Measurements from ENCODE around the gene SIX5.

SIX5 gene

DNA sequence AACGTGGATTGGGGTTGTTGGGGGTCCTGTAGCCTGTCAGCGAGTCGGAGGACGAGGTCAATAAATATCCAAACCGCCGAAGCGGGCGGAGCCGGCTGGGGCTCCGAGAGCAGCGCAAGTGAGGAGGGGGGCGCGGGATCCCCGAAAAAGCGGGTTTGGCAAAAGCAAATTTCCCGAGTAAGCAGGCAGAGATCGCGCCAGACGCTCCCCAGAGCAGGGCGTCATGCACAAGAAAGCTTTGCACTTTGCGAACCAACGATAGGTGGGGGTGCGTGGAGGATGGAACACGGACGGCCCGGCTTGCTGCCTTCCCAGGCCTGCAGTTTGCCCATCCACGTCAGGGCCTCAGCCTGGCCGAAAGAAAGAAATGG, 754 bp upstream of the SIX5 start:
- no peak for TF ChIP-seq KLF7 (tag by site-specific recombination; IDR thresholded peaks at IDR 0.05; ENCODE audit: borderline replicate concordance)
- peak; percentile 55 for TF ChIP-seq ZNF335 (tag by site-specific recombination; conservative IDR thresholded peaks at IDR 0.05)
- POLR2A ChIA-PET, result interaction anchor here (0.6 to 7.2 kb wide), 40 partner anchors 9 to 1839 kb away, joined by 3 to 133 read pairs (median 7); partner anchors contain the start of genes CCDC61, DMPK, DMWD and FBXO46
- no peaks in the 10 kb centered on the region for H3K9me3 ChIP-seq (ENCODE audit: control insufficient read depth, insufficient read depth, low read depth, low read length)
- H3K27ac ChIP-seq (ENCODE audit: extremely low read depth, low read depth, low read length), result peak overlapping the region; percentile 64
- H3K4me1 ChIP-seq (ENCODE audit: control insufficient read depth, insufficient read depth, low read length), result peaks cover 20% of the 10 kb centered on the region
- CTCF ChIA-PET, result interaction anchor here (0.6 to 2.8 kb wide), 31 partner anchors 12 to 392 kb away, joined by 3 to 61 read pairs (median 5); partner anchors contain the start of genes DMPK, DMWD, FBXO46 and FOXA3
- peak overlapping the region; percentile 36 for H3K4me3 ChIP-seq (ENCODE audit: low read depth, low read length)
- peaks cover 7 to 27% of the 10 kb centered on the region in 2 experiments for H3K36me3 ChIP-seq (ENCODE audit: control insufficient read depth in 2 of 2, insufficient read depth in 1 of 2, low read length in 2 of 2)

DNA sequence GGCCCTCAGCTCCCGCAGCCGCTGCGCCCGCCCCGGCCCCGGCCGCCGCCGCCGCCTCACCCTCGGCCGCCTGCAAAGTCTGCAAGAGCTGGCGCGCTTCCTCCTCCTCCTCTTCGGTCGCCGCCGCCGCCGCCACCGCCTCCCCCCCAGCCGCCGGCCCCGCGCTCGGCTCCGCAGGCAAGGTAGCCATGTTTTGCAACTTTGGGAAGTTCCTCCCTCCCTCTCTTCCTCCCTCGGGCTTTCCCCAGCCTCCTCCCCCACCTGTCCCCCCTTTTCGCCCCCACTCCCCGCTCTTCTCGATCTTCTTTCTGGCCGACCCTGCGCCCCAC, 433 bp downstream of the SIX5 start:
- ChIA-PET POLR2A (interaction anchor here (1.0 to 7.2 kb wide), 25 partner anchors 10 to 253 kb away, joined by 3 to 133 read pairs (median 10); partner anchors contain the start of genes CCDC61, DMPK, DMWD and FBXO46), CTCF (interaction anchor here (0.5 to 2.8 kb wide), 11 partner anchors 11 to 118 kb away, joined by 3 to 61 read pairs (median 6); partner anchors contain the start of genes DMWD, FBXO46, FOXA3 and QPCTL)
- peaks cover 3 to 22% of the 10 kb centered on the region in 2 experiments for H3K36me3 ChIP-seq (ENCODE audit: control insufficient read depth in 2 of 2, insufficient read depth in 1 of 2, low read length in 2 of 2)

DNA sequence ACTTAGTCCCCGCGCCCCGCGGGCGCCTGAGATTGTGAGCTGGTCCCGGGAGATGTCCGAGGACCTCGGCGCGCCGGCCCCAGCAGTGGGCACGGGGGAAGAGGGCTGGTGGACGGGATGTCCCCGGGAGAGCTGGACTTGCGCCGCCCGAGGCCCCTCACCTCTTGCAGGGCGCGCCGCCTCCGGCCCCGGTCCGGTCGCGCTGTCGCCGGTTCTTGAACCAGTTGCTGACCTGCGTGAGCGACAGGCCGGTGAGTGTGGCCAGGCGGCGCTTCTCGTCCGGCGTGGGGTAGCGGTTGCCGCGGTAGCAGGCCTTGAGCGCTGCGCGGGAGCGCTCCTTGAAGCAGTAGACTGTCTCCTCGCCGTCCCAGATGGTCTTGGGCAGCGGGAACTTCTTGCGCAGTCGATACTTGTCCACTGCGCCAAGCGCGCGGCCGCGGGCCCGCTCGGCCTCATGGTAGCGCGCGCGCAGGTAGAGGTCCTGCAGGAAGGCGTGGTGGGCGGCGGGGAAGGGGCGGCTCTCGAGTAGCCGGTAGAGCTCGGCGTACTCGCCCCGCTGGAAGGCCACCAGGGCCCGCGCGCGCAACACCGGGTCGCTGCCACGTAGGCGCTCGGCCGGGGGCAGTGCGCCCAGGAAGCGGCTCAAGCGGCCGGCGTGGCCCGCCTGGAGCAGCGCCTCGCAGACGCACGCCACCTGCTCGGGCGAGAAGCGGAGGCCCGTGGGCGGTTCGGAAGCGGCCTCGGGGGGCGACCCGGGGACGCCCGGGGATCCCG, 984 bp downstream of the SIX5 start:
- peak overlapping the region; percentile 98 for H3K27ac ChIP-seq (ENCODE audit: extremely low read depth, low read depth, low read length)
- peaks cover 25% of the 10 kb centered on the region for H3K4me1 ChIP-seq (ENCODE audit: control insufficient read depth, insufficient read depth, low read length)
- H3K4me3 ChIP-seq (ENCODE audit: low read depth, low read length), result peak overlapping the region; percentile 70
- ChIA-PET POLR2A (interaction anchor here (1.0 to 7.2 kb wide), 20 partner anchors 11 to 253 kb away, joined by 3 to 133 read pairs (median 12); partner anchors contain the start of genes DMWD, FBXO46, FOXA3 and OPA3), CTCF (interaction anchor here (0.5 to 2.8 kb wide), 12 partner anchors 11 to 118 kb away, joined by 3 to 61 read pairs (median 6); partner anchors contain the start of genes FBXO46, QPCTL and SNRPD2)
- H3K9me3 ChIP-seq (ENCODE audit: control insufficient read depth, insufficient read depth, low read depth, low read length), result no peaks in the 10 kb centered on the region
- H3K36me3 ChIP-seq (ENCODE audit: control insufficient read depth in 2 of 2, insufficient read depth in 1 of 2, low read length in 2 of 2), result peaks cover 0 to 16% of the 10 kb centered on the region in 2 experiments; a peak in 2 of 3 replicates
- TF ChIP-seq ZNF777 (tag by site-specific recombination; IDR thresholded peaks at IDR 0.05; ENCODE audit: borderline replicate concordance) (0 out of 2 replicates have a peak, but pooled peaks have one; percentile 35), PRDM2 (tag by site-specific recombination; IDR thresholded peaks at IDR 0.05; ENCODE audit: borderline replicate concordance) (no peak), KLF10 (tag by site-specific recombination; IDR thresholded peaks at IDR 0.05) (peak; percentile 57; the same call in 1 of the 2 replicates), ZNF324 (tag by site-specific recombination; IDR thresholded peaks at IDR 0.05) (no peak), ZFP3 (tag by site-specific recombination; IDR thresholded peaks at IDR 0.05; ENCODE audit: low read depth) (no peak), ZBTB48 (tag by site-specific recombination; IDR thresholded peaks at IDR 0.05) (no peak), TRIM28 (IDR thresholded peaks at IDR 0.05; ENCODE audit: borderline replicate concordance, low read length) (no peak), ZFP37 (tag by site-specific recombination; IDR thresholded peaks at IDR 0.05) (peak; percentile 77; the same call in 1 of the 2 replicates), ZNF514 (tag by site-specific recombination; IDR thresholded peaks at IDR 0.05) (no peak), KLF9 (tag by site-specific recombination; IDR thresholded peaks at IDR 0.05; ENCODE audit: low read depth) (peak; percentile 75)
- TF ChIP-seq, protein P1, sequence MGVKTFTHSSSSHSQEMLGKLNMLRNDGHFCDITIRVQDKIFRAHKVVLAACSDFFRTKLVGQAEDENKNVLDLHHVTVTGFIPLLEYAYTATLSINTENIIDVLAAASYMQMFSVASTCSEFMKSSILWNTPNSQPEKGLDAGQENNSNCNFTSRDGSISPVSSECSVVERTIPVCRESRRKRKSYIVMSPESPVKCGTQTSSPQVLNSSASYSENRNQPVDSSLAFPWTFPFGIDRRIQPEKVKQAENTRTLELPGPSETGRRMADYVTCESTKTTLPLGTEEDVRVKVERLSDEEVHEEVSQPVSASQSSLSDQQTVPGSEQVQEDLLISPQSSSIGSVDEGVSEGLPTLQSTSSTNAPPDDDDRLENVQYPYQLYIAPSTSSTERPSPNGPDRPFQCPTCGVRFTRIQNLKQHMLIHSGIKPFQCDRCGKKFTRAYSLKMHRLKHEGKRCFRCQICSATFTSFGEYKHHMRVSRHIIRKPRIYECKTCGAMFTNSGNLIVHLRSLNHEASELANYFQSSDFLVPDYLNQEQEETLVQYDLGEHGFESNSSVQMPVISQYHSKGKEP (tag by site-specific recombination; IDR thresholded peaks at IDR 0.05), result 0 out of 2 replicates have a peak, but pooled peaks have one; percentile 21

More for the DNA sequence above, 433 bp downstream of the SIX5 start:
- Histone ChIP-seq H3K4me3 (ENCODE audit: low read depth, low read length) (peak overlapping the region; percentile 70), H3K4me1 (ENCODE audit: control insufficient read depth, insufficient read depth, low read length) (peaks cover 25% of the 10 kb centered on the region), H3K27ac (ENCODE audit: extremely low read depth, low read depth, low read length) (peak overlapping the region; percentile 98), H3K9me3 (ENCODE audit: control insufficient read depth, insufficient read depth, low read depth, low read length) (no peaks in the 10 kb centered on the region)
- no peak for TF ChIP-seq ZBTB17 (tag by site-specific recombination; IDR thresholded peaks at IDR 0.05)
- no peak for TF ChIP-seq ZNF549 (tag by site-specific recombination; IDR thresholded peaks at IDR 0.05)
- TF ChIP-seq, protein P2, sequence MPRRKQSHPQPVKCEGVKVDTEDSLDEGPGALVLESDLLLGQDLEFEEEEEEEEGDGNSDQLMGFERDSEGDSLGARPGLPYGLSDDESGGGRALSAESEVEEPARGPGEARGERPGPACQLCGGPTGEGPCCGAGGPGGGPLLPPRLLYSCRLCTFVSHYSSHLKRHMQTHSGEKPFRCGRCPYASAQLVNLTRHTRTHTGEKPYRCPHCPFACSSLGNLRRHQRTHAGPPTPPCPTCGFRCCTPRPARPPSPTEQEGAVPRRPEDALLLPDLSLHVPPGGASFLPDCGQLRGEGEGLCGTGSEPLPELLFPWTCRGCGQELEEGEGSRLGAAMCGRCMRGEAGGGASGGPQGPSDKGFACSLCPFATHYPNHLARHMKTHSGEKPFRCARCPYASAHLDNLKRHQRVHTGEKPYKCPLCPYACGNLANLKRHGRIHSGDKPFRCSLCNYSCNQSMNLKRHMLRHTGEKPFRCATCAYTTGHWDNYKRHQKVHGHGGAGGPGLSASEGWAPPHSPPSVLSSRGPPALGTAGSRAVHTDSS (tag by site-specific recombination; IDR thresholded peaks at IDR 0.05), result peak; percentile 64; the same call in 1 of the 2 replicates
- no peak for TF ChIP-seq ZNF677 (tag by site-specific recombination; IDR thresholded peaks at IDR 0.05)
- no peak for TF ChIP-seq ZNF701 (tag by site-specific recombination; IDR thresholded peaks at IDR 0.05)
- TF ChIP-seq, protein P3, sequence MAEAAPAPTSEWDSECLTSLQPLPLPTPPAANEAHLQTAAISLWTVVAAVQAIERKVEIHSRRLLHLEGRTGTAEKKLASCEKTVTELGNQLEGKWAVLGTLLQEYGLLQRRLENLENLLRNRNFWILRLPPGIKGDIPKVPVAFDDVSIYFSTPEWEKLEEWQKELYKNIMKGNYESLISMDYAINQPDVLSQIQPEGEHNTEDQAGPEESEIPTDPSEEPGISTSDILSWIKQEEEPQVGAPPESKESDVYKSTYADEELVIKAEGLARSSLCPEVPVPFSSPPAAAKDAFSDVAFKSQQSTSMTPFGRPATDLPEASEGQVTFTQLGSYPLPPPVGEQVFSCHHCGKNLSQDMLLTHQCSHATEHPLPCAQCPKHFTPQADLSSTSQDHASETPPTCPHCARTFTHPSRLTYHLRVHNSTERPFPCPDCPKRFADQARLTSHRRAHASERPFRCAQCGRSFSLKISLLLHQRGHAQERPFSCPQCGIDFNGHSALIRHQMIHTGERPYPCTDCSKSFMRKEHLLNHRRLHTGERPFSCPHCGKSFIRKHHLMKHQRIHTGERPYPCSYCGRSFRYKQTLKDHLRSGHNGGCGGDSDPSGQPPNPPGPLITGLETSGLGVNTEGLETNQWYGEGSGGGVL (tag by site-specific recombination; IDR thresholded peaks at IDR 0.05), result peak; percentile 92; the same call in 1 of the 2 replicates
